K562 (cell line): Measurements from ENCODE around the gene PRKAR2B. TPM values are rescaled to one million over a fixed set of nuclear protein-coding genes. Genes with fewer than 3 reads are reported as not detected.

Experiments used
- ELF4 ChIP-seq: fragments of 450-650 bp; formaldehyde crosslinking; IDR thresholded peaks from 2 replicates; pipeline ENCODE4 v1.4.0; 2022; ENCODE audit warnings: missing genetic modification characterization
- HLTF ChIP-seq: fragments of 450-650 bp; IDR thresholded peaks from 2 replicates; pipeline ENCODE4 v1.6.1; 2016
- HNRNPUL1 ChIP-seq: fragments of 200-400 bp; formaldehyde crosslinking; IDR thresholded peaks from 2 replicates; pipeline ENCODE4 v1.6.1; 2017; ENCODE audit warnings: low read length
- IFI16 ChIP-seq: fragments of 250-450 bp; sonication (Bioruptor Pico); IDR thresholded peaks from 2 replicates; pipeline ENCODE4 v2.1.2; 2022; ENCODE audit warnings: mild to moderate bottlenecking, inconsistent platforms
- L3MBTL2 ChIP-seq: fragments of 450-650 bp; IDR thresholded peaks from 2 replicates; pipeline ENCODE4 v1.6.1; 2016; ENCODE audit warnings: mild to moderate bottlenecking, moderate library complexity
- NCOR1 ChIP-seq: fragments of 450-650 bp; IDR thresholded peaks from 2 replicates; pipeline ENCODE4 v1.6.1; 2016; ENCODE audit warnings: mild to moderate bottlenecking, moderate library complexity
- REST ChIP-seq, 2 experiments: fragments of 450-650 bp; formaldehyde crosslinking in 1 of 2; IDR thresholded peaks; 2 replicates each; pipeline versions ENCODE4 v1.4.0 to v1.6.1; 2014 to 2020; ENCODE audit warnings: mild to moderate bottlenecking in 2 of 2, borderline replicate concordance in 1 of 2, low read depth in 1 of 2
- SMARCA5 ChIP-seq: fragments of 450-650 bp; IDR thresholded peaks from 2 replicates; pipeline ENCODE4 v1.6.1; 2016
- YY1 ChIP-seq, 3 experiments: IDR thresholded peaks; 2 replicates each; pipeline ENCODE4 v1.6.1; 2011; ENCODE audit warnings: low read length in 2 of 3, mild to moderate bottlenecking in 2 of 3, moderate library complexity in 2 of 3, borderline replicate concordance in 1 of 3, control low read depth in 1 of 3, low read depth in 1 of 3; ENCODE audit not compliant: insufficient read depth in 3 of 3, insufficient replicate concordance in 2 of 3, control insufficient read depth in 1 of 3, insufficient read length in 1 of 3; ENCODE audit errors: extremely low read depth in 1 of 3
- ZNF239 ChIP-seq: fragments of 250-450 bp; sonication (Bioruptor Pico); IDR thresholded peaks from 2 replicates; pipeline ENCODE4 v1.4.0; 2020; ENCODE audit warnings: mild to moderate bottlenecking
- polyA plus RNA-seq, 8 experiments: library from polyadenylated mRNA; depleted of rRNA in 4 of 8; stranded (reverse) in 5 of 8; unstranded in 3 of 8; fragments of >200 nt; fragmentation: Nextera tagmentation in 2 of 8; fragmentation: Illumina TruSeq in 1 of 8; extraction: Ambion mirVana in 2 of 8; extraction: Trizol in 1 of 8; gene quantifications; 2 replicates each; pipeline versions ENCODE4 v1.2.1 to v1.2.3, GENCODE V29; 2011 to 2014; ENCODE audit warnings: inconsistent platforms in 1 of 8, missing spikeins in 1 of 8
- total RNA-seq, 7 experiments: library from RNA; depleted of rRNA in 6 of 7; stranded (reverse); fragments of >200 nt in 6 of 7; fragmentation: Illumina TruSeq in 2 of 7; extraction: Trizol in 2 of 7; gene quantifications; 2 replicates each; pipeline versions ENCODE4 v1.2.1 to v1.2.3, GENCODE V29; 2011 to 2021; ENCODE audit warnings: low replicate concordance in 1 of 7
- TF ChIP-seq, protein P1 (sequence below), 2 experiments: IDR thresholded peaks; 2 replicates each; pipeline ENCODE4 v1.6.1; 2011; ENCODE audit warnings: borderline replicate concordance in 1 of 2, control low read depth in 1 of 2, low read depth in 1 of 2, low read length in 1 of 2, mild to moderate bottlenecking in 1 of 2, mixed read lengths in 1 of 2, moderate library complexity in 1 of 2; ENCODE audit not compliant: insufficient read depth in 1 of 2, insufficient read length in 1 of 2, poor library complexity in 1 of 2, severe bottlenecking in 1 of 2; ENCODE audit errors: extremely low read depth in 1 of 2
- TF ChIP-seq, protein P2 (sequence below): sonication (generic); formaldehyde crosslinking; IDR thresholded peaks from 2 replicates; pipeline ENCODE4 v1.8.0; 2023; ENCODE audit warnings: missing genetic modification reagents, mild to moderate bottlenecking, borderline replicate concordance

Gene PRKAR2B
- total and polyA plus RNA-seq, 9 of the 15 experiments (the other 6 are each of a cell fraction or from before 2014, with no cell fraction given) = 59.0 to 173 (median 129) TPM

DNA sequence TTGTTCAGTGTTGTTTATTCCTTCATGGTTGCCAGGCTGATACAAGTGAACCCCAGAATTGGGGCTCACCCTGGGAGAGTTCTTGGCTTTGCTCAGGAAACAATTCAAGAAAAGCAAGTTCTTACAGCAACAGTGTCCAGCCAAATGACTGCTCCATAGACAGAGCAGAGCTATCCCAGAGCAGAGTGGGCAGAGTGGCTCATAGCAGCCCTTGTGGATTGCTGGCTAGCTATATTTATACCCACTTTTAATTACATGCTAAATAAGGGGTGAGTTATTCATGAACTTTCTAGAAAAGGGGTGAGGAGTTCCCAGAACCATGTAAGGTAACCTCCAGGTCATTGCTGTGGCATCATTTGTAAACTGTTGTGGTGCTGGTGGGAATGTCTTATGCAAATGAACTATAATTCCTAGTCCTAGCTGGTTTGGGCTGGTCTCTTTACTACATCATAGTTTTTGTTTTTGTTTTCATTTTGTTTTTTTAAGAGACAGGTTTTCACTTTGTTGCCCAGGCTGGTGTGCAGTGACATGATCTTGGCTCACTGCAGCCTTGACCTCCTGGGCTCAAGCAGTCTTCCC, 64.4 kb downstream of the PRKAR2B start (continued):
- TF ChIP-seq, protein P1, sequence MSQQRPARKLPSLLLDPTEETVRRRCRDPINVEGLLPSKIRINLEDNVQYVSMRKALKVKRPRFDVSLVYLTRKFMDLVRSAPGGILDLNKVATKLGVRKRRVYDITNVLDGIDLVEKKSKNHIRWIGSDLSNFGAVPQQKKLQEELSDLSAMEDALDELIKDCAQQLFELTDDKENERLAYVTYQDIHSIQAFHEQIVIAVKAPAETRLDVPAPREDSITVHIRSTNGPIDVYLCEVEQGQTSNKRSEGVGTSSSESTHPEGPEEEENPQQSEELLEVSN (IDR thresholded peaks at IDR 0.05; ENCODE audit: borderline replicate concordance in 1 of 2, extremely low read depth in 1 of 2, insufficient read depth in 1 of 2, insufficient read length in 1 of 2, low read depth in 1 of 2, low read length in 1 of 2, poor library complexity in 1 of 2, severe bottlenecking in 1 of 2) = no peak
- TF ChIP-seq HLTF (no peak), HNRNPUL1 (no peak), NCOR1 (no peak), L3MBTL2 (no peak), ZNF239 (CRISPR knock-in tag) (no peak), ELF4 (CRISPR knock-in tag) (no peak), YY1 (IDR thresholded peaks at IDR 0.05; ENCODE audit: borderline replicate concordance in 1 of 3, control insufficient read depth in 1 of 3, extremely low read depth in 1 of 3, insufficient read depth in 3 of 3, insufficient read length in 1 of 3, insufficient replicate concordance in 2 of 3, low read depth in 1 of 3, low read length in 2 of 3) (no peak), SMARCA5 (peak; percentile 47; the same call in 1 of the 2 replicates), IFI16 (no peak), REST (IDR thresholded peaks at IDR 0.05; ENCODE audit: borderline replicate concordance) (peak; percentile 92), REST (CRISPR knock-in tag; IDR thresholded peaks at IDR 0.05; ENCODE audit: low read depth) (no peak)
- TF ChIP-seq, protein P2, sequence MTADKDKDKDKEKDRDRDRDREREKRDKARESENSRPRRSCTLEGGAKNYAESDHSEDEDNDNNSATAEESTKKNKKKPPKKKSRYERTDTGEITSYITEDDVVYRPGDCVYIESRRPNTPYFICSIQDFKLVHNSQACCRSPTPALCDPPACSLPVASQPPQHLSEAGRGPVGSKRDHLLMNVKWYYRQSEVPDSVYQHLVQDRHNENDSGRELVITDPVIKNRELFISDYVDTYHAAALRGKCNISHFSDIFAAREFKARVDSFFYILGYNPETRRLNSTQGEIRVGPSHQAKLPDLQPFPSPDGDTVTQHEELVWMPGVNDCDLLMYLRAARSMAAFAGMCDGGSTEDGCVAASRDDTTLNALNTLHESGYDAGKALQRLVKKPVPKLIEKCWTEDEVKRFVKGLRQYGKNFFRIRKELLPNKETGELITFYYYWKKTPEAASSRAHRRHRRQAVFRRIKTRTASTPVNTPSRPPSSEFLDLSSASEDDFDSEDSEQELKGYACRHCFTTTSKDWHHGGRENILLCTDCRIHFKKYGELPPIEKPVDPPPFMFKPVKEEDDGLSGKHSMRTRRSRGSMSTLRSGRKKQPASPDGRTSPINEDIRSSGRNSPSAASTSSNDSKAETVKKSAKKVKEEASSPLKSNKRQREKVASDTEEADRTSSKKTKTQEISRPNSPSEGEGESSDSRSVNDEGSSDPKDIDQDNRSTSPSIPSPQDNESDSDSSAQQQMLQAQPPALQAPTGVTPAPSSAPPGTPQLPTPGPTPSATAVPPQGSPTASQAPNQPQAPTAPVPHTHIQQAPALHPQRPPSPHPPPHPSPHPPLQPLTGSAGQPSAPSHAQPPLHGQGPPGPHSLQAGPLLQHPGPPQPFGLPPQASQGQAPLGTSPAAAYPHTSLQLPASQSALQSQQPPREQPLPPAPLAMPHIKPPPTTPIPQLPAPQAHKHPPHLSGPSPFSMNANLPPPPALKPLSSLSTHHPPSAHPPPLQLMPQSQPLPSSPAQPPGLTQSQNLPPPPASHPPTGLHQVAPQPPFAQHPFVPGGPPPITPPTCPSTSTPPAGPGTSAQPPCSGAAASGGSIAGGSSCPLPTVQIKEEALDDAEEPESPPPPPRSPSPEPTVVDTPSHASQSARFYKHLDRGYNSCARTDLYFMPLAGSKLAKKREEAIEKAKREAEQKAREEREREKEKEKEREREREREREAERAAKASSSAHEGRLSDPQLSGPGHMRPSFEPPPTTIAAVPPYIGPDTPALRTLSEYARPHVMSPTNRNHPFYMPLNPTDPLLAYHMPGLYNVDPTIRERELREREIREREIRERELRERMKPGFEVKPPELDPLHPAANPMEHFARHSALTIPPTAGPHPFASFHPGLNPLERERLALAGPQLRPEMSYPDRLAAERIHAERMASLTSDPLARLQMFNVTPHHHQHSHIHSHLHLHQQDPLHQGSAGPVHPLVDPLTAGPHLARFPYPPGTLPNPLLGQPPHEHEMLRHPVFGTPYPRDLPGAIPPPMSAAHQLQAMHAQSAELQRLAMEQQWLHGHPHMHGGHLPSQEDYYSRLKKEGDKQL = no peak
